Measurements from ENCODE around the gene RCAN3.

DNA sequence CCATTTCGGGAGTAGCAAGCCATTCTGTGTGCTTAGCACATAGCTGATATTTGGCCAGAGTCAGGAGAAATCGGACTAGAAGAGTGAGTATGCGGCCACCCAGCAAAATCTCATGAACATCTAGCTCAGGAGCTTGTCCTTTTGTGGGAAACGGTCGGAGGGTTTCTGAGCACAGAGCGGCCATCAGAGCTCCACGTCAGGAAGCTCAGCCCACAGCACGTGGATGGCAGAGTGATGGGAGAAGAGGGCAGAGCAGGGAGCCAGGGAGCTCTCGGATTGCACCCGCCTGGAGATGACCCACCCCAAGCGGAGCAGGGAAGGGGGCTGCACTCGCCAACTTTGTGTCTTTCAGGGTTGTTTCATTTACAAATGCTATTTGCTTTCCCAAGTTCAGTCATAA lies 13.9 kb downstream of the RCAN3 start:
- TF ChIP-seq, protein P1, sequence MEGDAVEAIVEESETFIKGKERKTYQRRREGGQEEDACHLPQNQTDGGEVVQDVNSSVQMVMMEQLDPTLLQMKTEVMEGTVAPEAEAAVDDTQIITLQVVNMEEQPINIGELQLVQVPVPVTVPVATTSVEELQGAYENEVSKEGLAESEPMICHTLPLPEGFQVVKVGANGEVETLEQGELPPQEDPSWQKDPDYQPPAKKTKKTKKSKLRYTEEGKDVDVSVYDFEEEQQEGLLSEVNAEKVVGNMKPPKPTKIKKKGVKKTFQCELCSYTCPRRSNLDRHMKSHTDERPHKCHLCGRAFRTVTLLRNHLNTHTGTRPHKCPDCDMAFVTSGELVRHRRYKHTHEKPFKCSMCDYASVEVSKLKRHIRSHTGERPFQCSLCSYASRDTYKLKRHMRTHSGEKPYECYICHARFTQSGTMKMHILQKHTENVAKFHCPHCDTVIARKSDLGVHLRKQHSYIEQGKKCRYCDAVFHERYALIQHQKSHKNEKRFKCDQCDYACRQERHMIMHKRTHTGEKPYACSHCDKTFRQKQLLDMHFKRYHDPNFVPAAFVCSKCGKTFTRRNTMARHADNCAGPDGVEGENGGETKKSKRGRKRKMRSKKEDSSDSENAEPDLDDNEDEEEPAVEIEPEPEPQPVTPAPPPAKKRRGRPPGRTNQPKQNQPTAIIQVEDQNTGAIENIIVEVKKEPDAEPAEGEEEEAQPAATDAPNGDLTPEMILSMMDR (IDR thresholded peaks at IDR 0.05) = no peak
- no peak for TF ChIP-seq POLR2A (IDR thresholded peaks at IDR 0.05)

Data from uterus (tissue), 2 donors.